HG02678 (cell line): ENCODE measurements around the gene NELFCD.
"Not testable (repeated sequence)": the region's sequence is repeated elsewhere in the genome, so short reads cannot be mapped to it uniquely, and the experiment has no call there.

Experiments
- ATAC-seq: cut with Tn5 transposase; IDR thresholded peaks from one replicate; pipeline ENCODE4 v1.9.1; 2021; ENCODE audit warnings: mild to moderate bottlenecking, moderate library complexity; ENCODE audit not compliant: unreplicated experiment

The NELFCD gene

GRCh38 chr20:59023616-59024015 is 42.6 kb downstream of the NELFCD start:
- no peak for ATAC-seq

DNA sequence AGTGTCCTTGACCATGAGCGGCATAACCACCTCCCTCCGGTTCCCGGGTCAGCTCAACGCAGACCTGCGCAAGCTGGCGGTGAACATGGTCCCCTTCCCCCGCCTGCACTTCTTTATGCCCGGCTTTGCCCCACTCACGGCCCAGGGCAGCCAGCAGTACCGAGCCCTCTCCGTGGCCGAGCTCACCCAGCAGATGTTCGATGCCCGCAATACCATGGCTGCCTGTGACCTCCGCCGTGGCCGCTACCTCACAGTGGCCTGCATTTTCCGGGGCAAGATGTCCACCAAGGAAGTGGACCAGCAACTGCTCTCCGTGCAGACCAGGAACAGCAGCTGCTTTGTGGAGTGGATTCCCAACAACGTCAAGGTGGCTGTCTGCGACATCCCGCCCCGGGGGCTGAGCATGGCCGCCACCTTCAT is 43.1 kb downstream of the NELFCD start:
- no peak for ATAC-seq

DNA sequence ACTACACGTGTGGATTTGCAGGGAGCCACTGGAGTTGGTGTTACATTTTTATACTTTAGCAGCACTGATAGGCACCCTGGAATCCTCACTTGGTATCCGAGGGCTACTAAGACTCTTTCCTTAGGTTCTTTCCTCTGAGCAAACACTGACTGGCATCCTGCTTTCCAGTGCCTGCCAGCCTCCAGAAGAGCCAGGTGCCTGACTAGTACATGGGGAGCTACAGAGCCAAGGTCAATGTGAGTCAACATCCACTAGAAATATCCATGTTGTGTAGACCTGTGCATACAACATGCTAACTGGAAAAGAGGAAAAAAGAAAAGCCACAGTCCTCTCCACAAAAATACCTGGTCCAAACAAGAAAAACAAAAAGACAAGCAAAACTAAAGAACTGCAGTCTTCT is 44.0 kb downstream of the NELFCD start:
- ATAC-seq, result no peak

- ATAC-seq, result no peak
These were observed 44.5 kb downstream of the NELFCD start for GRCh38 chr20:59025511-59025910.

GRCh38 chr20:59026904-59027740 is 46.1 kb downstream of the NELFCD start:
- no peak for ATAC-seq

- no peak for ATAC-seq
These were observed 46.8 kb downstream of the NELFCD start for GRCh38 chr20:59027741-59028320.

DNA sequence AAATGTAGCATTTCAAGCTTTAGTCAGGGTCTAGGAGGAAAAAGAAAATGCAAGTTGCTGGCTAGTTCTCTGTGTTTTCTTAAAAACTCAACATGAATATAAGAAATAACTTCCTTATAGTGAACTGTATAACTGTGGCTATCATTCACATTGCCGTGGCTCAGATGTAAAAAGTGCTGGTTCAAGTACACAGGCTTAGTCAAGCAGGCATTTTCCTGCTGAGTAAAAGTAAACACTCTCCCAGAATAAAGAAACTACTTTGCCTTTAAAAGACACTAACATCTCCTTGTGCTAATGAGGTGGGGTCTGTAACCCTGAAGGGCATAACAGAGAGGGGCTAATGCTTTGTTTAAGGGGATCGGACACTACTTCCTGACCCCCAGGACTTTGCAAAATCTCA is 47.8 kb downstream of the NELFCD start:
- ATAC-seq, result no peak

DNA sequence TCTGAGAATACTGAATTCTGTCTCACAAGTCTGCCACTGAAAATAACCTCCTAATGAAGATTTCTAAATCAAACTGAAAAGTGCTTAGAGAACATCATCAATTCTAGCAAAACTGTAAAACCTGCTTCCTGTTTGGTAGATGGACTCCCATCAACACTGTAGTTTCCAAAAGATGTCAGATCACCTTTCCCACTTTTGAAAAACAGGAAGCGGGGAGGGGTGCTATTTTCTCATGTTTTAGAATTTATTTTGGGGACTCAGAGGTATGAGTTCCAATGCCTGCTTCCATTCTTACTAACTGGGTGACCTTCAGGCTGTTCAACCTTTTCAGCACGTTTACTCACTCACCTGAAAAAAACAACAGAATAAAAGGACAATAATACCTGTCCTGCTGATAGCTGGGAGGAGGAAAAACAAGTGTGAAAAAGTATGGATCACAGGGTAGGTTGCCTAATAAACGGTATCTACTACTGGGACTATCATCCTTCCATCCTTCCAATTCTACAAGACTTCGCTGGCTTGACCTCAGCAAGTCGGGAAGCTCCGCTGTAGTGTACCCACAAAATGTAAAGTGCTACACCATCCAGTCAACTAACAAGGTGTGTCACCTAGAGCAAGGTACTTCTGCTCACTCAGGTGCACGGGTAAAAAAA is 50.0 kb downstream of the NELFCD start:
- ATAC-seq, result no peak

DNA sequence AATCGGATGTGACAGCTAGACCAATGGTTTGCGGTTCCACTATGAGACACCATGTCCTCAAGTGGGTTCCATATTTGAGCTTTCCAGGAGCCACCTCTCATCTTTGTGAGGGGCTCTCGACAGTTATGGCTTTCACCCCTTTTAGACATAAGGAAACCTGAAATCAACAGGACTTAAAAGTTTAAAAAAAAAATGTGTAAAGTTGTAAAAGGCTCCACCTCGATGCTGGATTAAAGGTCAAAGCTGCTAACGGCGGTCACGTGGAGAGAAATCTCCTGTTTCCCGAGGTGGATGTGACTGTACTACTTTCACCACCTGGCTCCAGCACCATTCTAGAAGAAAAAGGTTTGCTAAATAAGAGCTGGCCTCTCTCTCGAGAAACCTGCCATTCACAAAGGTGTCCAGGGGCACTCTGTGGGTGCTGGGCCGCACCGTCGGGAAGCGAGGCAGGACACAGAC is 50.5 kb downstream of the NELFCD start:
- ATAC-seq, result no peak

GRCh38 chr20:59032023-59032712 is 51.1 kb downstream of the NELFCD start, which contains the start of gene ATP5F1E:
ATP5F1E (minus strand) TSS chr20:59032335; CDS start chr20:59032251, 84 bp downstream.
- peak; percentile 96 for ATAC-seq

GRCh38 chr20:59032713-59033059 is 51.6 kb downstream of the NELFCD start:
- no peak for ATAC-seq

DNA sequence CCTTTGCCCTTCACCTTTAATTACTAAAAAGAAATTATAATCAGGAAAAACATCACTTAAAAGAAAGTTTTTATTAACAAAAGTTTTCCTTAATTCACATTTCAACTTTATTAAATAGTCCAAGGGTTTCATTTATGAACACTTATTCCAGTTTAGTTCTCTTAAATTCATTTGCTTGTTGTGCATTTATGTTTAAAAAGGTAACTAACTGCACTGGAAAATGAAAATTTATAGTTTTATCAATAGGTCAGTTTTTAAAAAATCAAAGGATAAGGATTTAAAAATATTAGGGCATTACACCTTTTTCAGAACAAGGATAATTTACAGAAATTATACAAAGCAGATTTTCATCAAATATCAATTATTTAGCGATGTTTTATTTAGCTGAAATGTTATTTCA is 52.0 kb downstream of the NELFCD start:
- ATAC-seq, result no peak

DNA sequence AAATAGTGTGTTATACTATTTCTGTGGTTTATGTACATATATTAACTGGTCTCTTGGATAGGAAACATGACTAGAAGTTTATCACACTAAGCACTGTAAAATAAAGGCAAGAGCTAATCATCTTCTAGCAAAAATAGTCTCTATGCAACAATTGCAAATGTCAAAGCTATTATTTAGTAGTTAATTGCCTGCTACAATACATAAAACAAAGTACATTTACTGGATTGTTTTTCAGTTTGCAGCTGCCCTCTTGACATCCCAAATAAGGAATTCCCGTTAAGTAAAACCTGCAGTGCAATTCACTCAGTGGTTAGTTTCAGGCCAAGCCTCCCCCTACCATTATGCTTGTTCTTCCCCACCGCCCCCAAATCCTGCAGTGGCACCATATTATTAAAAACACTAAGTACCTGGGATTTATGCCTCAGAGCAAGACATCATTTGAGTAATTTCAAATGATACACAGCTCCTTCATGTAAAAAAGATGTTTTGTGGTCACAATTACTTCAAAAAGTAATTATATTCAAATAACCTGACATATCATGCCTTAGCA is 52.6 kb downstream of the NELFCD start:
- no peak for ATAC-seq

DNA sequence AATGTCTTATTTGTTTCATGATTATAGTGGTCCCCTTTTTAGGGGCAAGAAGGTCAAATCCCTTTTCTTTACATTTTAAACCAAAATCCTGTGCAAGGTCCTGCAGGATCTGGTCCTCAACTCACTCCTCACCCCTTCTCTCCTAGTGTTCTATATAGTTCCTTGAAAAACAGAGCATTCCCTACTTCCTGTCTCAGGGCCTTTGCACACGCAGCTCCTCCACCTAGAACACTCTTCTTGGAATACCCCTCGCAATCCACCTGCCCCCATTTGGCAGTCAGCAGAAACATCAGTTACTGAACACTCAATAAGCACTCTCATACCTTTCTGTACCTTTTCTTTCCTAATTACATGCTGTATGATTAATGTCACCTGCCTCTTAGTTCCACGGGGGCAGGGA is 54.3 kb downstream of the NELFCD start:
- no peak for ATAC-seq

- no peak for ATAC-seq
These were observed 56.3 kb downstream of the NELFCD start for GRCh38 chr20:59037386-59037785.

GRCh38 chr20:59039233-59039632 is 58.2 kb downstream of the NELFCD start:
- ATAC-seq, result no peak

DNA sequence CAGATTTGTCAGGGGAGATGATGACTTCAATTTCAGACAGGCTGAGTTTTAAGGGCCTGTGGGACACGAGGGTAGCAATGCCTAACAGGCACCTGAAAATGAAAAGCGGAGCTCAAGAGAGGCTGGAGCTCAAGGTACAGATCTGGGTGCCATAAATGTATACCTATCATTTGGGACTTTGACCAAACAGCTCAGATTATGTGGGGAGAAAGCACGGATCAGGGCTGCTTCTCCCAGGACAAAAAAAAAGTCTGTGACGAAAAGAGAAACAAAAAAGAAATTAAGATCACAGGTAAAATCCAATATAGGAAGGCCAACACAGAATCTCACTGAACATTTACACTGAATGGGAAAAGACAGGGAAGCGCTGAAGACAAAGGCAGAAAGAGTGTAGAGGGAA is 59.6 kb downstream of the NELFCD start:
- ATAC-seq, result no peak

DNA sequence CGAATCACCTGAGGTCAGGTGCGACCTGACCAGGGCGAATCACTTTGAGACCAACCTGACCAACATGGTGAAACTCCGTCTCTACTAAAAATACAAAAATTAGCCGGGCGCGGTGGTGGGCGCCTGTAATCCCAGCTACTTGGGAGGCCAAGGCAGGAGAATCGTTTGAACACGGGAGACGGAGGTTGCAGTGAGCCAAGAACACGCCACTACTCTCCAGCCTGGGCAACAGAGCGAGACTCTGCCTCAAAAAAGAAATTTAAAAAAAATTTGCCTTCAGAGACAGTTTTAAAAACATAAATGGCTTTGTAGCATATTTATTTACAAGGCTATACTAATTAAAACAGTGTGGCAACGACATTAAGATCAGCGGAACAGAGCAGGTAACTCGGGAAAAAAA is 60.4 kb downstream of the NELFCD start:
- ATAC-seq, result not testable (repeated sequence)

GRCh38 chr20:59042151-59042795 is 61.2 kb downstream of the NELFCD start, which contains the start of gene PRELID3B:
PRELID3B (minus strand) TSS chr20:59042786; CDS start chr20:59042730, 56 bp downstream.
- peak; percentile 30 for ATAC-seq
